ENCODE measurements around the gene ALPL. TPM values are rescaled to one million over a fixed set of nuclear protein-coding genes. Genes with fewer than 3 reads are reported as not detected.
A peak's percentile ranks its signal among the peaks of the same experiment; 100 is the strongest.

Gene ALPL
- total RNA-seq, 1 experiment from 2014 or later, result 140 TPM

GRCh38 chr1:21603177-21604138 lies 94.2 kb downstream of the ALPL start:
- peak overlapping the region; percentile 42; the same call in 1 of the 2 replicates for H3K27ac Mint-ChIP-seq

More at GRCh38 chr1:21603177-21604138, 94.2 kb downstream of the ALPL start:
- ATAC-seq (no peak), DNase-seq (ENCODE audit: low spot score) (no peak)
- Mint-ChIP-seq H3K36me3 (no peaks in the 10 kb centered on the region), H3K4me3 (no peak overlapping the region), H3K27me3 (ENCODE audit: low read depth) (no peaks in the 10 kb centered on the region), H3K4me1 (peaks cover 14% of the 10 kb centered on the region), H3K9me3 (no peaks in the 10 kb centered on the region)
- TF ChIP-seq CDX4 (CRISPR knock-in tag; IDR thresholded peaks at IDR 0.05; ENCODE audit: borderline replicate concordance), result no peak
- no peak for TF ChIP-seq ZSCAN18 (CRISPR knock-in tag; IDR thresholded peaks at IDR 0.05)
- TF ChIP-seq IRF2 (CRISPR knock-in tag; IDR thresholded peaks at IDR 0.05; ENCODE audit: borderline replicate concordance, low read depth), result no peak
- no peak for TF ChIP-seq E2F4 (CRISPR knock-in tag; IDR thresholded peaks at IDR 0.05; ENCODE audit: borderline replicate concordance, low read depth)
- no peak for TF ChIP-seq RELA (CRISPR knock-in tag; IDR thresholded peaks at IDR 0.05; ENCODE audit: borderline replicate concordance)
- no peak for TF ChIP-seq ZBTB43 (CRISPR knock-in tag; IDR thresholded peaks at IDR 0.05)
- TF ChIP-seq OVOL2 (CRISPR knock-in tag; IDR thresholded peaks at IDR 0.05; ENCODE audit: borderline replicate concordance), result no peak
- TF ChIP-seq JUN (CRISPR knock-in tag; IDR thresholded peaks at IDR 0.05), result no peak
- TF ChIP-seq SMAD4 (CRISPR knock-in tag; IDR thresholded peaks at IDR 0.05), result no peak
- TF ChIP-seq MYBL2 (CRISPR knock-in tag; IDR thresholded peaks at IDR 0.05), result no peak
- no peak for TF ChIP-seq HMGA2 (CRISPR knock-in tag; IDR thresholded peaks at IDR 0.05)
- no peak for TF ChIP-seq FOXP1 (CRISPR knock-in tag; IDR thresholded peaks at IDR 0.05; ENCODE audit: borderline replicate concordance)
- no peak for TF ChIP-seq E2F5 (CRISPR knock-in tag; IDR thresholded peaks at IDR 0.05)
- no peak for TF ChIP-seq MLX (CRISPR knock-in tag; IDR thresholded peaks at IDR 0.05)
- no peak for TF ChIP-seq PRDM15 (CRISPR knock-in tag; IDR thresholded peaks at IDR 0.05)
- TF ChIP-seq TEAD1 (CRISPR knock-in tag; IDR thresholded peaks at IDR 0.05), result no peak
- no peak for TF ChIP-seq ZNF512 (CRISPR knock-in tag; IDR thresholded peaks at IDR 0.05; ENCODE audit: borderline replicate concordance)
- POLR2A ChIA-PET, result no interaction called here
- CTCF ChIA-PET, result interaction anchor here (1.3 kb wide), 1 partner anchor 56 kb away, joined by 4 read pairs; no protein-coding TSS in a partner anchor
